Suprapubic skin (tissue), 4 donors: ENCODE results near the gene INMT. TPM values are rescaled to one million over a fixed set of nuclear protein-coding genes. Genes with fewer than 3 reads are reported as not detected.

Experiments
- DNase-seq, 2 donors: peaks; one replicate each; pipeline ENCODE4 v3.0.0-alpha.2; 2019; ENCODE audit warnings: low spot score in 2 of 2
- H3K27ac ChIP-seq: fragments of 200-600 bp; sonication (generic); one replicate; pipeline ENCODE4 v1.5.1; 2019
- H3K27me3 ChIP-seq: fragments of 200-600 bp; sonication (generic); one replicate; pipeline ENCODE4 v1.5.1; 2019
- H3K36me3 ChIP-seq: fragments of 200-600 bp; sonication (generic); one replicate; pipeline ENCODE4 v1.5.1; 2019
- H3K4me1 ChIP-seq: fragments of 200-600 bp; sonication (generic); one replicate; pipeline ENCODE4 v1.5.1; 2019
- H3K4me3 ChIP-seq: fragments of 200-600 bp; sonication (generic); one replicate; pipeline ENCODE4 v1.5.1; 2019; ENCODE audit warnings: mild to moderate bottlenecking
- H3K9me3 ChIP-seq: fragments of 200-600 bp; sonication (generic); one replicate; pipeline ENCODE4 v1.5.1; 2019
- EP300 ChIP-seq: sonication (generic); formaldehyde crosslinking; IDR thresholded peaks from one replicate; pipeline ENCODE4 v1.6.1; 2017; ENCODE audit warnings: antibody characterized with exemption
- POLR2A ChIP-seq, 2 donors: fragments of 450-650 bp; IDR thresholded peaks; one replicate each; pipeline ENCODE4 v1.6.1; 2017; ENCODE audit warnings: antibody characterized with exemption in 2 of 2, mild to moderate bottlenecking in 2 of 2, moderate library complexity in 2 of 2
- POLR2AphosphoS5 ChIP-seq, 3 donors: sonication (generic); formaldehyde crosslinking; IDR thresholded peaks; one replicate each; pipeline ENCODE4 v1.6.1; 2017; ENCODE audit warnings: antibody characterized with exemption in 3 of 3
- WGBS: methylation state at CpG from one replicate; pipeline ENCODE4 v1.1.5; 2018; 5-methylcytosine and 5-hydroxymethylcytosine counted together
- total RNA-seq, 4 donors: library from RNA; depleted of rRNA; stranded (reverse); fragments of >200 nt; gene quantifications; one replicate each; pipeline ENCODE4 v1.1.0, GENCODE V29; 2016
- TF ChIP-seq, protein P1 (sequence below), 2 donors: fragments of 200-600 bp in 1 of 2; fragments of 450-650 bp in 1 of 2; sonication (generic) in 1 of 2; IDR thresholded peaks; one replicate each; pipeline ENCODE4 v1.5.1; 2016 to 2019; ENCODE audit warnings: antibody characterized with exemption in 2 of 2, mild to moderate bottlenecking in 1 of 2, moderate library complexity in 1 of 2

The INMT gene
- total RNA-seq, 4 donors from 2014 or later = 1.3 to 9.7 (median 4.2) TPM

DNA sequence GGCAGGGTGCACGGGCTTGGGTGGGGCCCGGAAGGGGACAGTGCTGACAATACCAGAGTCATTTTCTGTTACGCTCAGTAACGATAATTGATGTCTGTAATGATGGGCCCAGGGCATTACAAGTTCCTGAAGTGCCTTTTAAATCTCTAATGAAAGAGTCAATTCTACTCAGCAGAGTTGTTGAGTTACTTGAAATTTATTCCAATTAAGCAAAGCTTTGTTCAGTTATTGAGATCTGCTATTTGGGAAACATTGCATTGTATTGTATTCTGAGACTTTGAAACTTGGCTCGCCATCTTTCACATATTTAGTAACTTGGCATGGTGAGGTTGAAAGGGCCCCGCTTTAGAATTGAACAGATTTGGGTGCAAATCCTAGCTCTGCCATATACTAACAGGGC is 54.0 kb downstream of the INMT start:
- H3K27me3 ChIP-seq = no peaks in the 10 kb centered on the region
- TF ChIP-seq POLR2AphosphoS5 (IDR thresholded peaks at IDR 0.05) (no peak), POLR2A (IDR thresholded peaks at IDR 0.05) (no peak), EP300 (no peak)
- TF ChIP-seq, protein P1, sequence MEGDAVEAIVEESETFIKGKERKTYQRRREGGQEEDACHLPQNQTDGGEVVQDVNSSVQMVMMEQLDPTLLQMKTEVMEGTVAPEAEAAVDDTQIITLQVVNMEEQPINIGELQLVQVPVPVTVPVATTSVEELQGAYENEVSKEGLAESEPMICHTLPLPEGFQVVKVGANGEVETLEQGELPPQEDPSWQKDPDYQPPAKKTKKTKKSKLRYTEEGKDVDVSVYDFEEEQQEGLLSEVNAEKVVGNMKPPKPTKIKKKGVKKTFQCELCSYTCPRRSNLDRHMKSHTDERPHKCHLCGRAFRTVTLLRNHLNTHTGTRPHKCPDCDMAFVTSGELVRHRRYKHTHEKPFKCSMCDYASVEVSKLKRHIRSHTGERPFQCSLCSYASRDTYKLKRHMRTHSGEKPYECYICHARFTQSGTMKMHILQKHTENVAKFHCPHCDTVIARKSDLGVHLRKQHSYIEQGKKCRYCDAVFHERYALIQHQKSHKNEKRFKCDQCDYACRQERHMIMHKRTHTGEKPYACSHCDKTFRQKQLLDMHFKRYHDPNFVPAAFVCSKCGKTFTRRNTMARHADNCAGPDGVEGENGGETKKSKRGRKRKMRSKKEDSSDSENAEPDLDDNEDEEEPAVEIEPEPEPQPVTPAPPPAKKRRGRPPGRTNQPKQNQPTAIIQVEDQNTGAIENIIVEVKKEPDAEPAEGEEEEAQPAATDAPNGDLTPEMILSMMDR (IDR thresholded peaks at IDR 0.05) = no peak
- H3K9me3 ChIP-seq = no peaks in the 10 kb centered on the region
- 90% methylated on average over 6 of the region's 6 CpGs for WGBS
- DNase-seq = no peak
- H3K36me3 ChIP-seq = no peaks in the 10 kb centered on the region
- no peak overlapping the region for H3K27ac ChIP-seq
- H3K4me3 ChIP-seq = no peak overlapping the region
- H3K4me1 ChIP-seq = peaks cover 23% of the 10 kb centered on the region

Other genes starting within 250 kb of the INMT start
- 10 to 100 TPM; 13.7 to 76.1 (median 54.1) TPM for gene GGCT, start 247.3 kb upstream of the INMT start, total RNA-seq
- gene GARS1, start 157.3 kb upstream of the INMT start, total RNA-seq = 100 to 1,000 TPM in 2 of 4 donors, 10 to 100 TPM in 2; 72.5 to 116 (median 97.6) TPM
- gene CRHR2, start 69.7 kb upstream of the INMT start, total RNA-seq = under 1 TPM in 1 of 4 donors, not detected in 3; 0.55 TPM
- gene MINDY4, start 19.3 kb downstream of the INMT start, total RNA-seq = 10 to 100 TPM in 1 of 4 donors, 1 to 10 TPM in 3; 4.6 to 10.5 (median 6.1) TPM
- gene AQP1, start 159.7 kb downstream of the INMT start, total RNA-seq = 100 to 1,000 TPM in 3 of 4 donors, 10 to 100 TPM in 1; 92.1 to 139 (median 110) TPM
- gene GHRHR, start 211.8 kb downstream of the INMT start, total RNA-seq = 1 to 10 TPM in 1 of 4 donors, not detected in 3; 1.5 TPM